ENCODE data around the gene SYT1.
"Not testable (repeated sequence)": the region's sequence is repeated elsewhere in the genome, so short reads cannot be mapped to it uniquely, and the experiment has no call there.

The SYT1 gene

DNA sequence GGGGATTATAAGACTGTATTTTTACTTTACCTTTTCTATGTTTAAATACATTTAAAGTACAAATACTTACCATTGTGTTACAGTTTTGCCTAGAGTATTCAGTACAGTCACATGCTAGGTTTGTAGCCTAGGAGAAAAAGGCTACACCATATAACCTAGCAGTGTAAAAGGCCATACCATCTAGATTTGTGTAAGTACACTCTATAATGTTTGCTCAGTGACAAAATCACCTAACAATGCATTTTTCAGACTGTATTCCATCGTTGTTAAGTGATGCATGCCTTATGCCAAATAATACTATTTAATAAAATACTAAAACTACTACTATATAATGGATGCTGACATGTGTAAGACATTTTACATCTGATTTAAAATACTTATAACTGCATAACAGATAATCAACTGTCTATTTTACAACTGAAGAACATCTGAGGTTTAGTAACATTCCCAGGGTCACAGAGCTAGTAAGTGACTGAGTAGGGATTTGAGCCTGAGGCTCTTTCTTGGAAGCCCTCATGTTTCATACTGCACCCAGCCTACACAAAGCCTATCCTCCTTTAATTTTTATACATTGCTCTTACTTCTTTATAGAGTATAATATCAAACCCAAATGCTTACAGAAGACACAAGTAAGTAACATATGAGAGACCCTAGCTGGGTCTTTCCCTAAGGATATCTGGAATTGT is 296.8 kb downstream of the SYT1 start:
- DNase-seq = no peak

GRCh38 chr12:79162147-79162772 is 297.7 kb downstream of the SYT1 start:
- no peak for DNase-seq

DNA sequence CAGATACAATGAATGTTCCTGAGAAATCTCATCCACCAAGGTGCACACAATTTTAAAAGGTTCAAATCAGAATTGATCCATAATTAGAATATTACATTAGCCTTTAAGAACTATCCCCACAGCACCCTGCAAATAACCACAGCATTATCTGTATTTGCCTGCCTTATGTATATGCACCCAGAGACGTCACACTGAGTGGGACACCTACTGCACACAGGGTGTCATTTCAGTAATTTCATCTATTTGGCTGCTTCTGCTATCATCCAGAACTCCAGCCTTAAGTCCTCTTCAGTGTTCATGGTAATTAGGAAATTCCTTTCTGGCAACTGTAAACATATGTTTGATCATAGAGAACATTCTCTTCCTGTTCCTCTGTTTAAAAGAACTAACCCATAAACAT is 298.4 kb downstream of the SYT1 start:
- no peak for DNase-seq

GRCh38 chr12:79164890-79165289 is 300.3 kb downstream of the SYT1 start:
- no peak for DNase-seq

- DNase-seq = no peak
Observed at GRCh38 chr12:79168687-79169086, 304.1 kb downstream of the SYT1 start.

GRCh38 chr12:79174626-79175025 is 310.1 kb downstream of the SYT1 start:
- no peak for DNase-seq

DNA sequence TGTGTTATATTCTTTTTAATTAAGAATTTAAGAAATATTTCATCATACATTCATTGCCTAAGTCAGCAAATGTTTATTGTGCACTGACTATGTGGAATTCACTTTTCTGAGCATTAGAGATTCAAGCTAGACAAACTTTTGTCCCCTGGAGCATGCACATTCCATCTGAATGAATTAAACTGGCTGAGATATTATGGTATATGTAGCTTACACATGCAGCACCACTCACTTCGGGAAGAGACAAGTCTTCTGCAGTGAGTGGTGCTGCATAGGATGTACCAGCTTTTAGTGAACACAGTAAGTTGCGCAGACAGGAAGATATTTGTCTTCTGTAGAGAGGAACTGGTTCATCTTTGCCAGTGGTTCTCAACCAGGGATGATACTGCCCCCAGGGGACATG is 318.4 kb downstream of the SYT1 start:
- DNase-seq = no peak

GRCh38 chr12:79183926-79184325 is 319.4 kb downstream of the SYT1 start:
- DNase-seq = no peak

- DNase-seq = no peak
Observed at GRCh38 chr12:79186506-79186905, 321.9 kb downstream of the SYT1 start.

- DNase-seq = no peak
Observed at GRCh38 chr12:79187032-79187431, 322.5 kb downstream of the SYT1 start.

GRCh38 chr12:79191391-79191790 is 326.8 kb downstream of the SYT1 start:
- DNase-seq = no peak

DNA sequence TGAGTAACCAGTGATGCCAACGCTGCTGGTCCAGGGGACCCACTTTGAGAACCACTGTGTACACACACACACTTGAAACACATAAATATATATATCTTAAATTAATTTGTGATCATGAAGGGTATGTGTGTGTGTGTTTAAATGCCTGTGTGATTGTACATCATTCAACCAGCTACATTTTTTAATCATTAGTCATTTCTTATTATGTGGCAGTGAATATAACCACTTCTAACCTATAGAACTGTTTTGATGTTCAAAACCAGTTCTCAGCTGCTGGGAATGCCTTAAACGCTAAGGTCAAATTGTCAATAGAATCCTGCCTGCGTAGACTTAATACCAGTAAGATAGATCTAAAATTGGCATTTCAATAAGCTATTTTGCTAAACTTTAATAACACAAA is 330.0 kb downstream of the SYT1 start:
- DNase-seq = no peak

- no peak for DNase-seq
Observed at GRCh38 chr12:79199166-79199565, 334.6 kb downstream of the SYT1 start.

GRCh38 chr12:79200176-79200575 is 335.6 kb downstream of the SYT1 start:
- DNase-seq = no peak

GRCh38 chr12:79203058-79203647 is 338.6 kb downstream of the SYT1 start:
- no peak for DNase-seq

DNA sequence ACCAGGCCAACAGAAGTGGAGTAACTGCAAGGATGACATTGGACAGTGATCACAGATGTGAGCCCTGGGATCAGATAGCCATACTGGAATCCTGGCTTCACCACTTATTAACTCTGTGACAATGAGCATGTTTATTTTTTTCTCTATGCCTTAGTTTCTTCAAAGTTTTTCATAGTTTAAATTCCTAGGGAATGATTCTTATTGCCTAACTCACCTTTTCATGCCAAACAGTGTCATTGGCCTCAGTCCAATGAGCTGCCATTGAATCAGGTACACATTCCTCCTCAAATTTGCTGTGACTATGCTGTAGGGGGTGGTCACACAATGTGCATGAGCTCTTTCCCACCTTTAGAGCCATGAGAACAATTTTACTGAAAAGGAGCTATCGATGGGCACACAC is 342.3 kb downstream of the SYT1 start:
- DNase-seq = no peak

DNA sequence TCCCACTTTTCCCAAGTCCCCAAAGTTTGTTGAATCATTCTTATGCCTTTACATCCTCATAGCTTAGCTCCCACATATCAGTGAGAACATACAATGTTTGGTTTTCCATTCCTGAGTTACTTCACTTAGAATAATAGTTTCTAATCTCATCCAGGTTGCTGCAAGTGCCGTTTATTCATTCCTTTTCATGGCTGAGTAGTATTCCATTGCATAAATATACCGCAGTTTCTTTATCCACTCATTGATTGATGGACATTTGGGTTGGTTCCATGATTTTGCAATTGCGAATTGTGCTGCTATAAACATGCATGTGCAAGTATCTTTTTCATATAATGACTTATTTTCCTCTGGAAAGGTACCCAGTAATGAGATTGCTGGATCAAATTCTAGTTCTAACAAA is 345.8 kb downstream of the SYT1 start:
- DNase-seq = not testable (repeated sequence)

GRCh38 chr12:79217306-79217705 is 352.7 kb downstream of the SYT1 start:
- DNase-seq = no peak

GRCh38 chr12:79223210-79223609 is 358.6 kb downstream of the SYT1 start:
- no peak for DNase-seq

- no peak for DNase-seq
Observed at GRCh38 chr12:79223761-79224160, 359.2 kb downstream of the SYT1 start.

DNA sequence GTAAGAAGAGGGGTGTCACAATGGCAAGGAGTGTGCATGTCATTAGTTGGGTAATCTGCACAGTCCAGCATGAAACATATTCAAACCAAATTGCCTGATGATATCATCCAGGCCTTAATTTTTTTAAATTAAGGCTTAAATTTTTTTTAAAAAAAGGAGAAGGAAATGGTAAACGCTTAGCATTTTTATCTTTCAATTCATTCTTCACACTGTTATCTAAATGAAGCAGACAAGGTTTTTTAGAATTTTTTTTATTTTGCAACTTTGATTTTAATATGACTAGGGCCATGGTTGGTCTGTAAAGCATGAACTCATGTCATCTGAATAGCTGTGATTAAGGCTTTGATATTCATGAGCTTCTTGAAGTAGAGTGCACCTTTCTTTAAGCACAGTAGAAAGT is 362.5 kb downstream of the SYT1 start:
- DNase-seq = no peak

- no peak for DNase-seq
Observed at GRCh38 chr12:79227646-79228045, 363.1 kb downstream of the SYT1 start.

- DNase-seq = no peak
Observed at GRCh38 chr12:79233341-79233781, 368.8 kb downstream of the SYT1 start.

DNA sequence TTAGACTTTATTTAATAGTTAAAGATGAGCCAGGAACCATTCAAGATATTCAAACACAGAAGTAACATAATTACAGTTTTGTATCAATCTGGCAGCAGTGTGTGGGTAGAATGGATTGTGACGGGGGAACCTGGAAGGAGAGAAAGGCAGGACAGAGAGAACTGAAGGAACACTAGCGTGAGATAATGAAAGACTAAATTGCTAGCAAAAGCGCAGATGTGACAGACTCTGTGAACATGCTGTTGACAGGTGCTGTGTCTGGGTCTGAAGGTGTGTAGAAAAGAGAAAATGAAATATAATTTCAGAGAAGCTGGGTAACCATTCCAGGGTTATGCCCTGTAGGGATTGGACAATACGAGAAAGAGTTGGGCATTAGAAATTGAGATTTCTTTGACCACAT is 372.3 kb downstream of the SYT1 start:
- DNase-seq = no peak

GRCh38 chr12:79238246-79238645 is 373.7 kb downstream of the SYT1 start:
- no peak for DNase-seq

Data from activated CD4-positive, alpha-beta T cell treated with anti-CD3 and anti-CD28 coated beads for 1 hour (primary cell).